Esophagus squamous epithelium (tissue), 4 donors: ENCODE measurements around the gene FAM174A.

Experiments used
- CTCF ChIP-seq, 6 experiments: fragments of 450-650 bp in 4 of 6; fragments of 200-600 bp in 2 of 6; sonication (generic) in 2 of 6; IDR thresholded peaks; one replicate each; pipeline ENCODE4 v1.5.1; 2016 to 2019; ENCODE audit warnings: antibody characterized with exemption in 6 of 6, mild to moderate bottlenecking in 4 of 6, moderate library complexity in 4 of 6
- POLR2A ChIP-seq, 4 donors: fragments of 450-650 bp; IDR thresholded peaks; one replicate each; pipeline ENCODE4 v1.6.1; 2017; ENCODE audit warnings: antibody characterized with exemption in 4 of 4, mild to moderate bottlenecking in 4 of 4, moderate library complexity in 3 of 4

- TF ChIP-seq CTCF (IDR thresholded peaks at IDR 0.05) (no peak), POLR2A (IDR thresholded peaks at IDR 0.05) (no peak)
These were observed 32.5 kb upstream of the FAM174A start for GRCh38 chr5:100502684-100503083.
